ENCODE results near the gene INAFM2. TPM values are rescaled to one million over a fixed set of nuclear protein-coding genes. Genes with fewer than 3 reads are reported as not detected.

Gene INAFM2
- polyA plus RNA-seq, 2 of the 4 experiments (the other 2 are of a cell fraction), result 2.8 to 3.8 TPM

DNA sequence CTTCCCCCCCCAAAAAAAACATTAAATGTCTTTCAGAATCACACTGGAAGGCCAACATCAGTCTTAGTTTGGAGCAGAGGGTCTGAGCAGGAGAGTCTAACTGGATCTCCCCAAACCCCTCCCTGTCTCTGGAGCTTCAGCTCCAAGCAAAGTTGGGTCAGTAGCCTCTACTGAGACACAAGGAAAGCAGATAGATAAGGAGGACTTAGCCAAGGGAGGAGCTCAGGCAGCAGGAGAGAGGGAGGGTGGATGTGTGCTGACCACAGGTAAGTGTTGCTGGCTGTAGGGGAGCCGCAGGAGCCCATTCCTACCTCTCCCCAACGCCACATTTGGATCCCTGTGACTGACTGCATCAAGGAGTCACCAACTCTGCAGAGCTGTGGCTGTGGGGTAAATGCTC lies 22.7 kb upstream of the INAFM2 start:
- FAIRE-seq, result no peak
- H3K27ac ChIP-seq, result no peak overlapping the region
- no peak overlapping the region for H3K4me2 ChIP-seq
- peaks cover 6% of the 10 kb centered on the region; the same call in 2 of the 3 replicates for H3K9me3 ChIP-seq
- ChIA-PET POLR2A (no interaction called here), CTCF (interaction anchor here (1.1 to 2.4 kb wide), 6 partner anchors 9 to 44 kb away, joined by 3 to 9 read pairs (median 6); no protein-coding TSS in a partner anchor)
- no peak overlapping the region for H3K4me3 ChIP-seq
- WGBS (ENCODE audit: missing lambda C conversion rate), result 39% methylated on average over 2 of the region's 2 CpGs
- no peaks in the 10 kb centered on the region for H3K4me1 ChIP-seq
- ATAC-seq, result no peak
- no peak for DNase-seq (ENCODE audit: low read depth in 1 of 2, low spot score in 1 of 2)
- TF ChIP-seq, protein P1, sequence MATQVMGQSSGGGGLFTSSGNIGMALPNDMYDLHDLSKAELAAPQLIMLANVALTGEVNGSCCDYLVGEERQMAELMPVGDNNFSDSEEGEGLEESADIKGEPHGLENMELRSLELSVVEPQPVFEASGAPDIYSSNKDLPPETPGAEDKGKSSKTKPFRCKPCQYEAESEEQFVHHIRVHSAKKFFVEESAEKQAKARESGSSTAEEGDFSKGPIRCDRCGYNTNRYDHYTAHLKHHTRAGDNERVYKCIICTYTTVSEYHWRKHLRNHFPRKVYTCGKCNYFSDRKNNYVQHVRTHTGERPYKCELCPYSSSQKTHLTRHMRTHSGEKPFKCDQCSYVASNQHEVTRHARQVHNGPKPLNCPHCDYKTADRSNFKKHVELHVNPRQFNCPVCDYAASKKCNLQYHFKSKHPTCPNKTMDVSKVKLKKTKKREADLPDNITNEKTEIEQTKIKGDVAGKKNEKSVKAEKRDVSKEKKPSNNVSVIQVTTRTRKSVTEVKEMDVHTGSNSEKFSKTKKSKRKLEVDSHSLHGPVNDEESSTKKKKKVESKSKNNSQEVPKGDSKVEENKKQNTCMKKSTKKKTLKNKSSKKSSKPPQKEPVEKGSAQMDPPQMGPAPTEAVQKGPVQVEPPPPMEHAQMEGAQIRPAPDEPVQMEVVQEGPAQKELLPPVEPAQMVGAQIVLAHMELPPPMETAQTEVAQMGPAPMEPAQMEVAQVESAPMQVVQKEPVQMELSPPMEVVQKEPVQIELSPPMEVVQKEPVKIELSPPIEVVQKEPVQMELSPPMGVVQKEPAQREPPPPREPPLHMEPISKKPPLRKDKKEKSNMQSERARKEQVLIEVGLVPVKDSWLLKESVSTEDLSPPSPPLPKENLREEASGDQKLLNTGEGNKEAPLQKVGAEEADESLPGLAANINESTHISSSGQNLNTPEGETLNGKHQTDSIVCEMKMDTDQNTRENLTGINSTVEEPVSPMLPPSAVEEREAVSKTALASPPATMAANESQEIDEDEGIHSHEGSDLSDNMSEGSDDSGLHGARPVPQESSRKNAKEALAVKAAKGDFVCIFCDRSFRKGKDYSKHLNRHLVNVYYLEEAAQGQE (IDR thresholded peaks at IDR 0.05), result no peak
- no peak for TF ChIP-seq ZFP36 (IDR thresholded peaks at IDR 0.05; ENCODE audit: borderline replicate concordance, partially characterized antibody)
- no peak for TF ChIP-seq PHF8 (IDR thresholded peaks at IDR 0.05; ENCODE audit: borderline replicate concordance, low read depth)

DNA sequence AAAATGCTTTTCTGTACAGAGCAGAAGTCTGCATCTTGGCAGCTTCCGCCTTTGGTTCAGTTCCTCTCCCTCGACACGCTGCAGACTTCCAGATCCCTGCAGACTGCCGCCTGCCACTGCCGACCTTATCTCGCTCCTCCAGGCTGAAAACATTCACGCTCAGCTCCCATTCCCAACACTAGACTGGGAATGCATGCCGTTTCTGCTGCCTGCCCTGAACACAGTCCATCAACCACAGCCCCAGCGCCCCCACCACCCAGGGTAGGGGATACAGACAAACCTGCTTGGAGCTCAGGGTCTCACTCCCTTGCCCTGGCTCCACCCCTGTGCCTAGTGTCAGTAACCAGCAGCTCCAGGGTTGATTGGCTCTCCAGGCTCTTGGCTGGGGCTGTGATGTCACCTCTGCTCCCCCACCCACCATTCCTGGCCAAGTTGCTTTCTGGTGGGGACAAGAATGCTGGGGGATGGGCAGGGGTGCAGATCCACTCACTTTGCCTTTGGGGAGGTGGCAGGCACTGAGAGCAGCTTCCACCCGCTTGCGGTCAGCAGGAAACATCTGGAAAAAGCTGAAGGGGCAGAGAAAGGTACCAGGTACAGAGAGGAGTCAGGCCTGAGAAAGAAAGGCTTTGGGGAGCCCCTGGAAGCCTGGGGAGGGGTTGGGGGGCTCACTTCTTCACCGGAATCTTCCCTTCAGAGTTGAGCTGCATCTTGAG lies 21.9 kb upstream of the INAFM2 start:
- TF ChIP-seq BHLHE40 (IDR thresholded peaks at IDR 0.05; ENCODE audit: low read depth, low read length) (no peak), POLR2A (IDR thresholded peaks at IDR 0.05; ENCODE audit: low read length) (no peak), MYC (IDR thresholded peaks at IDR 0.05; ENCODE audit: borderline replicate concordance, low read length) (no peak), HOXB13 (CRISPR knock-in tag; IDR thresholded peaks at IDR 0.05; ENCODE audit: low read depth) (no peak), SMC3 (IDR thresholded peaks at IDR 0.05) (no peak), EHF (CRISPR knock-in tag; IDR thresholded peaks at IDR 0.05) (no peak), MAFK (IDR thresholded peaks at IDR 0.05; ENCODE audit: partially characterized antibody) (no peak), GATA3 (IDR thresholded peaks at IDR 0.05; ENCODE audit: borderline replicate concordance) (no peak), CHD2 (IDR thresholded peaks at IDR 0.05; ENCODE audit: low read length, partially characterized antibody) (no peak), JUNB (IDR thresholded peaks at IDR 0.05) (no peak), CEBPB (IDR thresholded peaks at IDR 0.05) (no peak), EHMT2 (IDR thresholded peaks at IDR 0.05; ENCODE audit: low read depth) (no peak)
- TF ChIP-seq, protein P2, sequence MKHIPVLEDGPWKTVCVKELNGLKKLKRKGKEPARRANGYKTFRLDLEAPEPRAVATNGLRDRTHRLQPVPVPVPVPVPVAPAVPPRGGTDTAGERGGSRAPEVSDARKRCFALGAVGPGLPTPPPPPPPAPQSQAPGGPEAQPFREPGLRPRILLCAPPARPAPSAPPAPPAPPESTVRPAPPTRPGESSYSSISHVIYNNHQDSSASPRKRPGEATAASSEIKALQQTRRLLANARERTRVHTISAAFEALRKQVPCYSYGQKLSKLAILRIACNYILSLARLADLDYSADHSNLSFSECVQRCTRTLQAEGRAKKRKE (CRISPR knock-in tag; IDR thresholded peaks at IDR 0.05; ENCODE audit: low read depth), result no peak
- TF ChIP-seq, protein P3, sequence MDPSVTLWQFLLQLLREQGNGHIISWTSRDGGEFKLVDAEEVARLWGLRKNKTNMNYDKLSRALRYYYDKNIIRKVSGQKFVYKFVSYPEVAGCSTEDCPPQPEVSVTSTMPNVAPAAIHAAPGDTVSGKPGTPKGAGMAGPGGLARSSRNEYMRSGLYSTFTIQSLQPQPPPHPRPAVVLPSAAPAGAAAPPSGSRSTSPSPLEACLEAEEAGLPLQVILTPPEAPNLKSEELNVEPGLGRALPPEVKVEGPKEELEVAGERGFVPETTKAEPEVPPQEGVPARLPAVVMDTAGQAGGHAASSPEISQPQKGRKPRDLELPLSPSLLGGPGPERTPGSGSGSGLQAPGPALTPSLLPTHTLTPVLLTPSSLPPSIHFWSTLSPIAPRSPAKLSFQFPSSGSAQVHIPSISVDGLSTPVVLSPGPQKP (IDR thresholded peaks at IDR 0.05; ENCODE audit: low read depth, low read length), result no peak
- TF ChIP-seq, protein P4, sequence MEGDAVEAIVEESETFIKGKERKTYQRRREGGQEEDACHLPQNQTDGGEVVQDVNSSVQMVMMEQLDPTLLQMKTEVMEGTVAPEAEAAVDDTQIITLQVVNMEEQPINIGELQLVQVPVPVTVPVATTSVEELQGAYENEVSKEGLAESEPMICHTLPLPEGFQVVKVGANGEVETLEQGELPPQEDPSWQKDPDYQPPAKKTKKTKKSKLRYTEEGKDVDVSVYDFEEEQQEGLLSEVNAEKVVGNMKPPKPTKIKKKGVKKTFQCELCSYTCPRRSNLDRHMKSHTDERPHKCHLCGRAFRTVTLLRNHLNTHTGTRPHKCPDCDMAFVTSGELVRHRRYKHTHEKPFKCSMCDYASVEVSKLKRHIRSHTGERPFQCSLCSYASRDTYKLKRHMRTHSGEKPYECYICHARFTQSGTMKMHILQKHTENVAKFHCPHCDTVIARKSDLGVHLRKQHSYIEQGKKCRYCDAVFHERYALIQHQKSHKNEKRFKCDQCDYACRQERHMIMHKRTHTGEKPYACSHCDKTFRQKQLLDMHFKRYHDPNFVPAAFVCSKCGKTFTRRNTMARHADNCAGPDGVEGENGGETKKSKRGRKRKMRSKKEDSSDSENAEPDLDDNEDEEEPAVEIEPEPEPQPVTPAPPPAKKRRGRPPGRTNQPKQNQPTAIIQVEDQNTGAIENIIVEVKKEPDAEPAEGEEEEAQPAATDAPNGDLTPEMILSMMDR (IDR thresholded peaks at IDR 0.05), result no peak
- peaks cover 6% of the 10 kb centered on the region; the same call in 2 of the 3 replicates for H3K9me3 ChIP-seq
- CTCF ChIA-PET, result interaction anchor here (0.9 to 2.4 kb wide), 7 partner anchors 8 to 43 kb away, joined by 3 to 9 read pairs (median 5); no protein-coding TSS in a partner anchor
- no peaks in the 10 kb centered on the region for H3K4me1 ChIP-seq
- no peak overlapping the region for H3K4me3 ChIP-seq
- no peak overlapping the region for H3K4me2 ChIP-seq
- DNase-seq (ENCODE audit: low read depth in 1 of 2, low spot score in 1 of 2) (no peak), ATAC-seq (no peak), FAIRE-seq (no peak)
- POLR2A ChIA-PET, result no interaction called here
- WGBS (ENCODE audit: missing lambda C conversion rate), result 66% methylated on average over 12 of the region's 12 CpGs
- no peak overlapping the region for H3K27ac ChIP-seq
